TTC549 (cell line): ENCODE results near the gene PAQR6.

Experiments
- FAIRE-seq: peaks from 2 replicates; lab custom pipeline; 2012; peaks lifted over from hg19 to GRCh38; lab: Jason Lieb, UNC

PAQR6 gene

DNA sequence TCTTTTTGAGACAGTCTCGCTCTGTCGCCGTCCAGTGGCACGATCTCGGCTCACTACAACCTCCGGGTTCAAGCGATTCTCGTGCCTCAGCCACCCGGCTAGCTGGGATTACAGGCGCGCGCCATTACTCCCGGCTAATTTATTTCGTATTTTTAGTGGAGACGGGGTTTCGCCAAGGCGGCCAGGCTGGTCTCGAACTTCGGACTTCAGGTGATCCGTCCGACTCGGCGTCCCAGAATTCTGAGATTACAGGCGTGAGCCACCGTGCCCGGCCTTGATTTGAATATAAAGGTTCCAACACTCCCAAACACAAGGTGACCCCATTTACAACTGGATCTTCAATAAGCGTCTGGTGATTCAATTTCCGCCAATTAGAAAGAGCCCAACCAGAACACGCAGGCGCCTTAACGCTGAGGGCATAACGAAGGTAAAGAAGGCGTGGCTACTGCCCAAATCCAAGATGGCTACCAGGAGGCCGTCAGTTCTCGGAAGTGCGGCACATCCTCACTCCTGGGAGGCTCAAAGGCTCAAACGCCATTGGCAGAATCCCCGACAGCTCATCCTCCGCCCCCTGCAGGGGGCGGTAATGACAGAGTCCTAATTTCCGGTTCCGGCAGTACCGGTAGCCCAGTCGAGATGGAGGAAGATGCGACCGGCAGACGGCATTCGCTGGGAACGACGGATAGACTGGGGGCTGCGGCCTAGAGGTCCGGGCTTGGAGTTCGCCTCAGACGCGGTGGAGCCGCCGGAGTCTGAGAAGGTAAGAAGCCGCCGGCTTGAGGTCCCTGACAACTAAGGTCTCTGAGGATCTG lies 54.2 kb downstream of the PAQR6 start, which contains the start of gene SLC25A44:
Gene SLC25A44 (plus strand): TSS at position 617 of the 812 bp plus-strand sequence. CDS start 5,744 bp downstream, outside the sequence.
- FAIRE-seq, result peak; percentile 100
